ENCODE results near the gene ZNF470.

- TF ChIP-seq, protein P1, sequence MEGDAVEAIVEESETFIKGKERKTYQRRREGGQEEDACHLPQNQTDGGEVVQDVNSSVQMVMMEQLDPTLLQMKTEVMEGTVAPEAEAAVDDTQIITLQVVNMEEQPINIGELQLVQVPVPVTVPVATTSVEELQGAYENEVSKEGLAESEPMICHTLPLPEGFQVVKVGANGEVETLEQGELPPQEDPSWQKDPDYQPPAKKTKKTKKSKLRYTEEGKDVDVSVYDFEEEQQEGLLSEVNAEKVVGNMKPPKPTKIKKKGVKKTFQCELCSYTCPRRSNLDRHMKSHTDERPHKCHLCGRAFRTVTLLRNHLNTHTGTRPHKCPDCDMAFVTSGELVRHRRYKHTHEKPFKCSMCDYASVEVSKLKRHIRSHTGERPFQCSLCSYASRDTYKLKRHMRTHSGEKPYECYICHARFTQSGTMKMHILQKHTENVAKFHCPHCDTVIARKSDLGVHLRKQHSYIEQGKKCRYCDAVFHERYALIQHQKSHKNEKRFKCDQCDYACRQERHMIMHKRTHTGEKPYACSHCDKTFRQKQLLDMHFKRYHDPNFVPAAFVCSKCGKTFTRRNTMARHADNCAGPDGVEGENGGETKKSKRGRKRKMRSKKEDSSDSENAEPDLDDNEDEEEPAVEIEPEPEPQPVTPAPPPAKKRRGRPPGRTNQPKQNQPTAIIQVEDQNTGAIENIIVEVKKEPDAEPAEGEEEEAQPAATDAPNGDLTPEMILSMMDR (IDR thresholded peaks at IDR 0.05): no peak
- TF ChIP-seq POLR2A (IDR thresholded peaks at IDR 0.05): no peak
Observed at GRCh38 chr19:56623006-56623405, 55.7 kb downstream of the ZNF470 start.
